Thyroid gland (tissue), 4 donors: ENCODE measurements around the gene MIB2. TPM values are rescaled to one million over a fixed set of nuclear protein-coding genes. Genes with fewer than 3 reads are reported as not detected.
A peak's percentile ranks its signal among the peaks of the same experiment; 100 is the strongest.

Source experiments
- DNase-seq, 2 donors: peaks; one replicate each; pipeline ENCODE4 v3.0.0-alpha.2; 2019
- H3K27ac ChIP-seq, 3 donors: fragments of 200-600 bp; sonication (generic); 1 replicate in 2 of 3; 2 replicates in 1 of 3; pipeline ENCODE4 v1.5.1; 2016 to 2019; ENCODE audit warnings: mild to moderate bottlenecking in 1 of 3, moderate library complexity in 1 of 3
- H3K27me3 ChIP-seq: fragments of 200-600 bp; sonication (generic); one replicate; pipeline ENCODE4 v1.5.1; 2019
- H3K36me3 ChIP-seq, 2 donors: fragments of 200-600 bp; sonication (generic); one replicate each; pipeline ENCODE4 v1.5.1; 2016 to 2019
- H3K4me1 ChIP-seq, 2 donors: fragments of 200-600 bp; sonication (generic); one replicate each; pipeline ENCODE4 v1.5.1; 2017 to 2019
- H3K4me3 ChIP-seq, 3 donors: fragments of 200-600 bp; sonication (generic); replicated peaks in 1 of 3; 1 replicate in 2 of 3; 2 replicates in 1 of 3; pipeline ENCODE4 v1.5.1; 2016; ENCODE audit warnings: mild to moderate bottlenecking in 1 of 3
- H3K9me3 ChIP-seq: fragments of 200-600 bp; sonication (generic); one replicate; pipeline ENCODE4 v1.5.1; 2017
- POLR2A ChIP-seq, 2 donors: fragments of 450-650 bp; IDR thresholded peaks; one replicate each; pipeline ENCODE4 v1.6.1; 2017; ENCODE audit warnings: antibody characterized with exemption in 2 of 2, mild to moderate bottlenecking in 2 of 2, moderate library complexity in 1 of 2
- WGBS, 2 donors: methylation state at CpG; one replicate each; pipeline ENCODE4 v1.1.5; 2017; 5-methylcytosine and 5-hydroxymethylcytosine counted together
- intact Hi-C: fragments of 100-400 bp; cut with DNase I; formaldehyde crosslinking; loops from one replicate; pipeline ENCODE4 v1.15.1; 2023
- total RNA-seq, 4 donors: library from RNA; depleted of rRNA; stranded (reverse); fragments of >200 nt; gene quantifications; one replicate each; pipeline ENCODE4 v1.2.3, GENCODE V29; 2016
- TF ChIP-seq, protein P1 (sequence below), 6 experiments: fragments of 200-600 bp in 3 of 6; fragments of 450-650 bp in 3 of 6; sonication (generic) in 3 of 6; IDR thresholded peaks; one replicate each; pipeline ENCODE4 v1.5.1; 2016 to 2019; ENCODE audit warnings: antibody characterized with exemption in 6 of 6, mild to moderate bottlenecking in 2 of 6, inconsistent platforms in 1 of 6, moderate library complexity in 1 of 6

MIB2 gene
- total RNA-seq, 4 donors from 2014 or later: 54.6 to 110 (median 86.4) TPM

DNA sequence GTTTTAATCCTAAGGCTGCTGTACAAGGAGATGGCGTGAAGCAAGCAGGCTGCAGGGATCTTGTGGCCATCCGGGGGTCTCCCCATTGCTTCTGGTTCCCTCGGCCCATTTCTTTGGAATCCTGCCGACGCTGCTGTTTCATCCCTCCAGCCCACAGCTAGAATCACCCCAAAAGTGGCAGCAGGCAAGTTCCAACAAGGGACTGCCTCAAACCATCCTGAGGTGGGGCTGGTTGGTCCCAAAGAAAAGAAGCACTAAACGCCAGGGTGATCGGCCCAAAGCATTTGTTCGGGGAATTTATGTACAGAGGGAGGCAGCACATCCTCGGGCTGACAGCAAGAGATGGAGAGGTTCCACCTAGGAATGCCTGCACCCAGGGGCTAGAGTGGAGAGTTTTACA is 4.5 kb upstream of the MIB2 start:
- Histone ChIP-seq H3K36me3 (no peaks in the 10 kb centered on the region), H3K4me3 (no peak overlapping the region), H3K27ac (peak overlapping the region in 2 of 3 donors; percentile 47 to 100), H3K4me1 (peaks cover 23 to 40% of the 10 kb centered on the region in 2 donors), H3K27me3 (no peaks in the 10 kb centered on the region), H3K9me3 (no peaks in the 10 kb centered on the region)
- no peak for DNase-seq
- WGBS, 2 donors: 75 to 80% methylated on average over 9 of the region's 9 CpGs
- intact Hi-C loops: no loop called here
- TF ChIP-seq, protein P1, sequence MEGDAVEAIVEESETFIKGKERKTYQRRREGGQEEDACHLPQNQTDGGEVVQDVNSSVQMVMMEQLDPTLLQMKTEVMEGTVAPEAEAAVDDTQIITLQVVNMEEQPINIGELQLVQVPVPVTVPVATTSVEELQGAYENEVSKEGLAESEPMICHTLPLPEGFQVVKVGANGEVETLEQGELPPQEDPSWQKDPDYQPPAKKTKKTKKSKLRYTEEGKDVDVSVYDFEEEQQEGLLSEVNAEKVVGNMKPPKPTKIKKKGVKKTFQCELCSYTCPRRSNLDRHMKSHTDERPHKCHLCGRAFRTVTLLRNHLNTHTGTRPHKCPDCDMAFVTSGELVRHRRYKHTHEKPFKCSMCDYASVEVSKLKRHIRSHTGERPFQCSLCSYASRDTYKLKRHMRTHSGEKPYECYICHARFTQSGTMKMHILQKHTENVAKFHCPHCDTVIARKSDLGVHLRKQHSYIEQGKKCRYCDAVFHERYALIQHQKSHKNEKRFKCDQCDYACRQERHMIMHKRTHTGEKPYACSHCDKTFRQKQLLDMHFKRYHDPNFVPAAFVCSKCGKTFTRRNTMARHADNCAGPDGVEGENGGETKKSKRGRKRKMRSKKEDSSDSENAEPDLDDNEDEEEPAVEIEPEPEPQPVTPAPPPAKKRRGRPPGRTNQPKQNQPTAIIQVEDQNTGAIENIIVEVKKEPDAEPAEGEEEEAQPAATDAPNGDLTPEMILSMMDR (IDR thresholded peaks at IDR 0.05): no peak

DNA sequence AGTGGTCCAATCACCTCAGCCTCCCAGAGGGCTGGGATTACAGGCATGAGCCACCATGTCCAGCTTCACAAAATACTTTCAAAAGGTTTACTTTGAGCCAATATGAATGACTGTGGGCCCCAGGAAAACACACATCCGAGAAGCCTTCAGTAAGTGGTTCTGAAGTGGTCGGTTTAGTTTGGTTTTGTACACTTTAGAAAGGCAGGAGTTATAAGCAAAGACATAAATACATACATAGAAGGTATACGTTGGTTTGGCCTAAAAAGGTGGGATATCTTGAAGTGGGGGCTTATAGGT is 3.2 kb upstream of the MIB2 start:
- peaks cover 31 to 48% of the 10 kb centered on the region in 2 donors for H3K4me1 ChIP-seq
- no peaks in the 10 kb centered on the region for H3K27me3 ChIP-seq
- no peaks in the 10 kb centered on the region for H3K36me3 ChIP-seq
- 33 to 46% methylated on average over 3 of the region's 3 CpGs for WGBS, 2 donors
- H3K27ac ChIP-seq: peak overlapping the region; percentile 47 to 100 (median 60)
- TF ChIP-seq, protein P1 (IDR thresholded peaks at IDR 0.05): no peak
- no peak for TF ChIP-seq POLR2A (IDR thresholded peaks at IDR 0.05)
- DNase-seq: peak; percentile 61 to 67
- no peak overlapping the region for H3K4me3 ChIP-seq
- no peaks in the 10 kb centered on the region for H3K9me3 ChIP-seq
- intact Hi-C loops: no loop called here

DNA sequence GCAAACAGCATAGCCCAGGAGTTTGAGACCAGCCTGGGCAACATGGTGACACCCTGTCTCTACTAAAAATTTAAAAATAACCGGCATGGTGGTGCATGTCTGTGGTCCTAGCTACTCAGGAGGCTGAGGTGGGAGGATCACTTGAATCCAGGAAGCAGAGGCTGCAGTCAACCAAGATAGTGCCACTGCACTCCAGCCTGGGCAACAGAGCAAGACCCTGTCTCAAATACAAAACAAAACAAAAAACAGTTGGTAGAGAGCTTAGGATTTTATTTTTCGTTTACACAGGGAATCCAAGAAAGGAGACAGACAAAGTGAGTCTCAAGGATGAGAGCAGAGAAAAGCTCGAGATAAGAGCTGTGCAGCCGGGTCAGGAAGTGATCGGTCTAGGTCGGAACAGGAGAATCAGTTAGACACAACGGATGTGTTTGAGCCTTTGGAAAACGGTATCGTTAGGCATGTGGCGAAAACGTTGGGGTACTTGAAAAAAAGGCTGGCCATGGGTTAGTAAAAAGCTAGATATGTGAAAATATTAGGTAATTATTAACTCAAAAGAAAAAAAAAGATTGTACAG is 1.7 kb upstream of the MIB2 start:
- TF ChIP-seq POLR2A (IDR thresholded peaks at IDR 0.05): no peak
- TF ChIP-seq, protein P1 (IDR thresholded peaks at IDR 0.05): no peak
- peaks cover 31 to 49% of the 10 kb centered on the region in 2 donors for H3K4me1 ChIP-seq
- H3K27ac ChIP-seq: peak overlapping the region; percentile 37 to 100 (median 100)
- intact Hi-C loops: no loop called here
- no peaks in the 10 kb centered on the region for H3K9me3 ChIP-seq
- no peak for DNase-seq
- H3K27me3 ChIP-seq: no peaks in the 10 kb centered on the region
- 60 to 61% methylated on average over 11 of the region's 11 CpGs for WGBS, 2 donors
- H3K4me3 ChIP-seq: peak overlapping the region in 2 of 3 donors; percentile 7 to 91
- H3K36me3 ChIP-seq: peaks cover 0 to 10% of the 10 kb centered on the region in 2 donors

DNA sequence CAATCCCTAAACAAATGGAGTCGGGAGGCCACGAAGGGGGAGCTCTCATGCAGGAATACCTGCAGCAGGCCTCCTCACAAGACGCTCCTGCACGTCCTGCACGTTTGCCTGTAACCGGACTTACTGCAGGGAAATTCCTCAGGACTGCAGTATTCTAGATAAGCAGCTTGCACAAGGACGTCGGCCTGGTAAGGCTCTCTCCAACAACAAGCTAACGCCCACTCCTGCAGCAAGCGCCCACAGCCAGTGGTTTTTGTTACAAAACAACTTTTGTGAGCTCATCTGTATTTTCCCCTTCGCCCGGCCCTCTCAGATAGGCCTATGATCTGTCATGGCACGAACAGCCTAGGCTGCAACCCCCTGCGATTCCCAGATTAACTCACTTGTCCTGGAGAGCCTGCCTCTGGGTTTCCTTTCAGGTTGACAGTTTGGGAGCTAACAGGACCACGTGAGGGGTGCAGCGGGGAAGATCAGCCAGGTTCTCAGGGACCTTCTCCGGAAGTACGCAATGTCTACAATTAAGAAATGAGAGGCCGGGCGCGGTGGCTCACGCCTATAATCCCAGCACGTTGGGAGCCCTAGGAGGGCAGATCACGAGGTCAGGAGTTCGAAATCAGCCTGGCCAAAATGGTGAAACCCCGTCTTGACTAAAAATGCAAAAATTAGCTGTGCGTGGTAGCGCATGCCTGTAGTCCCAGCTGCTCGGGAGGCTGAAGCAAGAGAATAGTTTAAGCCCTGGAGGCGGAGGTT is 921 bp upstream of the MIB2 start:
- DNase-seq: peak; percentile 56 to 69
- Histone ChIP-seq H3K4me3 (peak overlapping the region; percentile 19 to 100 (median 91)), H3K4me1 (peaks cover 31 to 49% of the 10 kb centered on the region in 2 donors), H3K27me3 (no peaks in the 10 kb centered on the region), H3K27ac (peak overlapping the region; percentile 100), H3K9me3 (no peaks in the 10 kb centered on the region), H3K36me3 (peaks cover 0 to 10% of the 10 kb centered on the region in 2 donors)
- TF ChIP-seq, protein P1 (IDR thresholded peaks at IDR 0.05): no peak
- TF ChIP-seq POLR2A (IDR thresholded peaks at IDR 0.05): peak in 1 of 2 donors; percentile 24
- 11 to 14% methylated on average over 30 of the region's 30 CpGs for WGBS, 2 donors
- intact Hi-C loops: no loop called here

DNA sequence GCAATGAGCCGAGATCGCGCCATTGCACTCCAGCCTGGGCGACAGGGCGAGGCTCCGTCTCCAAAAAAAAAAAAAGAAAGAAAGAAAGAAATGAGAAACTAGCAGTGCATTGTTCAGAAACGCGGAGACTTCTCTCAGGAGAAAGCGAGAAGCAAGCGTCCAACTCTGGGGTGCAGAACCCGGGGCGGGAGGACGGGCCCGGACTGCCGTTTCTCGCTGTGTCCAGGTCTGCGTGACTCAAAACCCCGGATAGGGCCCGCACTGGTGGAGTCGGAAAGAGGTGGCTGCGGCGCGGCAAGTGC is 395 bp upstream of the MIB2 start:
- Histone ChIP-seq H3K27me3 (no peaks in the 10 kb centered on the region), H3K27ac (peak overlapping the region; percentile 100), H3K4me3 (peak overlapping the region; percentile 19 to 100 (median 91)), H3K4me1 (peaks cover 31 to 49% of the 10 kb centered on the region in 2 donors), H3K36me3 (peaks cover 0 to 10% of the 10 kb centered on the region in 2 donors), H3K9me3 (no peaks in the 10 kb centered on the region)
- DNase-seq: no peak
- 0% methylated on average over 20 to 23 of the region's 23 CpGs for WGBS, 2 donors
- no peak for TF ChIP-seq POLR2A (IDR thresholded peaks at IDR 0.05)
- intact Hi-C loops: no loop called here
